IMR-90 (cell line): Measurements from ENCODE around the gene KRTAP2-1. TPM values are rescaled to one million over a fixed set of nuclear protein-coding genes. Genes with fewer than 3 reads are reported as not detected.

Source experiments
- ATAC-seq: fragments of 200-7000 bp; cut with Tn5 transposase; 2 replicates; pipeline ENCODE4 v1.9.1; 2020; ENCODE audit warnings: low read depth, mild to moderate bottlenecking, moderate library complexity
- BruUV-seq: library from RNA; stranded (reverse); fragments of 400-500 nt; replicated peaks from 2 replicates; lab custom pipeline; 2021; lab: Mats Ljungman, UMichigan
- CTCF ChIA-PET: fragments of 300-600 bp; formaldehyde crosslinking; extraction: SDS; loops from one replicate; lab custom pipeline; 2021; ENCODE audit warnings: antibody characterized with exemption; lab: Yijun Ruan, JAX
- POLR2A ChIA-PET: fragments of 300-600 bp; sonication (Branson Sonifier 250); formaldehyde crosslinking; loops from one replicate; lab custom pipeline; 2022; ENCODE audit warnings: antibody characterized with exemption; ENCODE audit not compliant: unreplicated experiment; lab: Charles Lee
- DNase-seq: peaks from one replicate; pipeline ENCODE4 v3.0.0; 2013
- H2AFZ ChIP-seq: replicated peaks from 2 replicates; pipeline ENCODE3; 2013; ENCODE audit warnings: low read length, mild to moderate bottlenecking; ENCODE audit not compliant: poor library complexity
- H2AK5ac ChIP-seq: 2 replicates; pipeline ENCODE4 v1.6.1; 2013; ENCODE audit warnings: low read depth, low read length, inconsistent platforms
- H2AK9ac ChIP-seq: replicated peaks from 2 replicates; pipeline ENCODE3; 2013; ENCODE audit warnings: mild to moderate bottlenecking, low read depth, low read length, moderate library complexity; ENCODE audit not compliant: poor library complexity
- H2BK120ac ChIP-seq: 2 replicates; pipeline ENCODE4 v1.6.1; 2013; ENCODE audit warnings: low read depth, low read length, inconsistent platforms
- H2BK15ac ChIP-seq: 3 replicates; pipeline ENCODE4 v1.6.1; 2013; ENCODE audit warnings: low read depth, low read length, inconsistent platforms
- H2BK20ac ChIP-seq: 2 replicates; pipeline ENCODE4 v1.6.1; 2013; ENCODE audit warnings: low read depth, mild to moderate bottlenecking, inconsistent platforms, low read length, moderate library complexity
- H2BK5ac ChIP-seq: 2 replicates; pipeline ENCODE4 v1.6.1; 2013; ENCODE audit warnings: mild to moderate bottlenecking, low read depth, low read length, inconsistent platforms; ENCODE audit not compliant: poor library complexity, severe bottlenecking
- H3K14ac ChIP-seq: replicated peaks from 2 replicates; pipeline ENCODE4 v1.6.1; 2013; ENCODE audit warnings: low read depth, low read length, inconsistent platforms
- H3K18ac ChIP-seq: 2 replicates; pipeline ENCODE4 v1.6.1; 2013; ENCODE audit warnings: low read depth, low read length, control low read depth
- H3K23ac ChIP-seq: 2 replicates; pipeline ENCODE4 v1.6.1; 2013; ENCODE audit warnings: low read depth, low read length, inconsistent platforms
- H3K27ac ChIP-seq: 2 replicates; pipeline ENCODE4 v1.5.1; 2013; ENCODE audit warnings: mild to moderate bottlenecking, control low read depth, low read length; ENCODE audit not compliant: insufficient read depth
- H3K27me3 ChIP-seq: 2 replicates; pipeline ENCODE4 v1.6.1; 2013; ENCODE audit warnings: low read length; ENCODE audit not compliant: control insufficient read depth, insufficient read depth
- H3K36me3 ChIP-seq: 2 replicates; pipeline ENCODE4 v1.6.1; 2013; ENCODE audit warnings: low read length, mixed read lengths; ENCODE audit not compliant: control insufficient read depth, insufficient read depth
- H3K4ac ChIP-seq: 2 replicates; pipeline ENCODE4 v1.6.1; 2013; ENCODE audit warnings: low read depth, low read length, inconsistent platforms
- H3K4me1 ChIP-seq: 2 replicates; pipeline ENCODE4 v1.6.1; 2013; ENCODE audit warnings: low read length, mixed read lengths; ENCODE audit not compliant: control insufficient read depth, insufficient read depth
- H3K4me2 ChIP-seq: 2 replicates; pipeline ENCODE4 v1.6.1; 2013; ENCODE audit warnings: low read depth, mild to moderate bottlenecking, control low read depth, low read length, moderate library complexity
- H3K4me3 ChIP-seq: 2 replicates; pipeline ENCODE4 v1.5.1; 2013; ENCODE audit warnings: low read depth, mild to moderate bottlenecking, control low read depth, low read length, moderate library complexity; ENCODE audit not compliant: insufficient read depth
- H3K56ac ChIP-seq: 2 replicates; pipeline ENCODE4 v1.6.1; 2013; ENCODE audit warnings: low read length, inconsistent platforms; ENCODE audit not compliant: insufficient read depth; ENCODE audit errors: extremely low read depth
- H3K79me1 ChIP-seq, 2 experiments: 2 replicates each; pipeline ENCODE4 v1.6.1; 2013; ENCODE audit warnings: low read length in 2 of 2, inconsistent platforms in 1 of 2, low read depth in 1 of 2
- H3K9ac ChIP-seq: 2 replicates; pipeline ENCODE4 v1.6.1; 2013; ENCODE audit warnings: low read depth, low read length, control low read depth
- H3K9me1 ChIP-seq: 2 replicates; pipeline ENCODE4 v1.6.1; 2013; ENCODE audit warnings: low read length, inconsistent platforms; ENCODE audit not compliant: insufficient read depth
- H3K9me3 ChIP-seq: 2 replicates; pipeline ENCODE4 v1.6.1; 2013; ENCODE audit warnings: low read length; ENCODE audit not compliant: control insufficient read depth, insufficient read depth
- H4K20me1 ChIP-seq: 2 replicates; pipeline ENCODE4 v1.6.1; 2013; ENCODE audit warnings: low read length, inconsistent platforms; ENCODE audit not compliant: insufficient read depth
- H4K5ac ChIP-seq: 2 replicates; pipeline ENCODE4 v1.6.1; 2013; ENCODE audit warnings: mild to moderate bottlenecking, low read depth, low read length, control low read depth
- H4K8ac ChIP-seq, 2 experiments: 2 replicates each; pipeline ENCODE4 v1.6.1; 2013; ENCODE audit warnings: low read depth in 2 of 2, low read length in 2 of 2, control low read depth in 1 of 2, inconsistent platforms in 1 of 2
- H4K91ac ChIP-seq: 2 replicates; pipeline ENCODE4 v1.6.1; 2013; ENCODE audit warnings: low read depth, low read length, inconsistent platforms; ENCODE audit not compliant: insufficient read depth
- CHD1 ChIP-seq: IDR thresholded peaks from 2 replicates; pipeline ENCODE4 v1.6.1; 2012; ENCODE audit warnings: low read depth, low read length, improper control_type of control experiment
- FOS ChIP-seq: fragments of 150-350 bp; IDR thresholded peaks from 2 replicates; pipeline ENCODE4 v1.6.1; 2016; ENCODE audit warnings: low read depth, low read length
- MAZ ChIP-seq: IDR thresholded peaks from 2 replicates; pipeline ENCODE4 v1.6.1; 2012; ENCODE audit warnings: low read depth, mild to moderate bottlenecking, low read length, improper control_type of control experiment, moderate library complexity, borderline replicate concordance
- MXI1 ChIP-seq: IDR thresholded peaks from 2 replicates; pipeline ENCODE4 v1.6.1; 2012; ENCODE audit warnings: low read depth, mild to moderate bottlenecking, low read length, moderate library complexity, borderline replicate concordance
- NFE2L2 ChIP-seq: fragments of 150-350 bp; IDR thresholded peaks from 2 replicates; pipeline ENCODE4 v1.6.1; 2016; ENCODE audit warnings: low read depth, mild to moderate bottlenecking, low read length
- RAD21 ChIP-seq: IDR thresholded peaks from 2 replicates; pipeline ENCODE4 v1.6.1; 2012; ENCODE audit warnings: low read length, improper control_type of control experiment
- RCOR1 ChIP-seq: IDR thresholded peaks from 2 replicates; pipeline ENCODE4 v1.6.1; 2012; ENCODE audit warnings: mild to moderate bottlenecking, low read length, improper control_type of control experiment; ENCODE audit not compliant: insufficient replicate concordance
- RFX5 ChIP-seq: IDR thresholded peaks from 2 replicates; pipeline ENCODE4 v1.8.0; 2012; ENCODE audit warnings: low read depth, mild to moderate bottlenecking, low read length, moderate library complexity
- SMC3 ChIP-seq: fragments of 150-350 bp; IDR thresholded peaks from 2 replicates; pipeline ENCODE4 v1.6.1; 2016; ENCODE audit warnings: low read depth, mild to moderate bottlenecking, antibody characterized with exemption, low read length, moderate library complexity
- USF2 ChIP-seq: fragments of 150-350 bp; IDR thresholded peaks from 2 replicates; pipeline ENCODE4 v1.6.1; 2017; ENCODE audit warnings: mild to moderate bottlenecking, antibody characterized with exemption, low read length, low read depth
- WGBS, 2 experiments: methylation state at CpG; one replicate each; pipeline versions ENCODE4 v1.1.5 to v1.1.7; 2013; ENCODE audit warnings: missing lambda C conversion rate in 2 of 2; ENCODE audit not compliant: insufficient read length in 1 of 2; ENCODE audit errors: extremely low coverage in 2 of 2; 5-methylcytosine and 5-hydroxymethylcytosine counted together
- dilution Hi-C: fragments of 300-500 bp; cut with HindIII; formaldehyde crosslinking; loops from one replicate; pipeline ENCODE4 v1.14.3; 2018; ENCODE audit warnings: low sequenced_read_pairs; ENCODE audit not compliant: unreplicated experiment
- in situ Hi-C: fragments of 300-500 bp; cut with MboI; formaldehyde crosslinking; loops from 3 replicates; pipeline ENCODE4 v1.14.3; 2019; ENCODE audit warnings: low sequenced_read_pairs, inconsistent platforms, mixed read lengths
- intact Hi-C: fragments of 100-400 bp; cut with micrococcal nuclease; formaldehyde crosslinking; loops from 2 replicates; pipeline ENCODE4 v1.10.0; 2022
- polyA plus RNA-seq, 3 experiments: library from polyadenylated mRNA; depleted of rRNA; stranded (reverse); fragments of >200 nt; gene quantifications; 2 replicates each; pipeline ENCODE4 v1.2.3, GENCODE V29; 2012; ENCODE audit warnings: low replicate concordance in 1 of 3
- total RNA-seq: library from RNA; depleted of rRNA; stranded (reverse); fragments of >200 nt; gene quantifications from 2 replicates; pipeline ENCODE4 v1.2.3, GENCODE V29; 2012
- TF ChIP-seq, protein P1 (sequence below): conservative IDR thresholded peaks from 2 replicates; pipeline ENCODE4 v1.5.1; 2012; ENCODE audit warnings: mild to moderate bottlenecking, low read depth, low read length, improper control_type of control experiment
- TF ChIP-seq, protein P2 (sequence below): fragments of 150-350 bp; IDR thresholded peaks from 2 replicates; pipeline ENCODE4 v1.6.1; 2016; ENCODE audit warnings: low read depth, mild to moderate bottlenecking, low read length, moderate library complexity, borderline replicate concordance

Gene KRTAP2-1
- total and polyA plus RNA-seq, 2 of the 4 experiments (the other 2 are of a cell fraction): not detected

DNA sequence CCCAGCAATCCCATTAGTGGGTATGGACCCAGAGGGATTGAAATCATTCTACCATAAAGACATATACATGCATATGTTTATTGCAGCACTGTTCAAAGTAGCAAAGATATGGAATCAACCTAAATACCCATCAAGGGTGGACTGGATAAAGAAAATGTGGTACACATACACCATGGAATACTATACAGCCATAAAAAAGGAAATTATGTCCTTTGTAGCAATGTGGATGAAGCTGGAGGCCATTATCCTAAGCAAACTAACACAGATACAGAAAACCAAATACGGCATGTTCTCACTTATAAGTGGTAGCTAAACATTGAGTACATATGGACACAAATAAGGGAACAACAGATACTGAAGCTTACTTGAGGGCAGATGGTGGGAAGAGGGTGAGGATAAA is 10.4 kb upstream of the KRTAP2-1 start:
- Histone ChIP-seq H3K36me3 (no peaks in the 10 kb centered on the region), H3K9ac (no peak overlapping the region), H3K23ac (no peak overlapping the region), H2AK9ac (no peak overlapping the region), H2AFZ (no peak overlapping the region), H3K4me2 (no peak overlapping the region), H3K4ac (peak overlapping the region; percentile 34; the same call in 1 of the 2 replicates), H4K91ac (no peak overlapping the region), H2BK5ac (peak overlapping the region; percentile 26), H3K14ac (no peak overlapping the region; the same call in 1 of the 2 replicates), H2BK20ac (peak overlapping the region; percentile 38; the same call in 1 of the 2 replicates), H3K9me3 (no peaks in the 10 kb centered on the region), H3K27ac (no peak overlapping the region), H3K9me1 (peaks cover 2% of the 10 kb centered on the region; the same call in 1 of the 2 replicates), H3K4me1 (peaks cover 16% of the 10 kb centered on the region), H2AK5ac (peak overlapping the region; percentile 72), H3K79me1 (no peaks in the 10 kb centered on the region), H4K20me1 (no peaks in the 10 kb centered on the region), H4K5ac (no peak overlapping the region), H2BK15ac (peak overlapping the region; percentile 45; the same call in 1 of the 3 replicates), H3K4me3 (no peak overlapping the region), H4K8ac (peak overlapping the region in 1 of 2 experiments; percentile 21; a peak in 1 of 4 replicates), H3K18ac (peak overlapping the region; percentile 40; the same call in 1 of the 2 replicates), H3K27me3 (no peaks in the 10 kb centered on the region), H3K56ac (no peak overlapping the region), H2BK120ac (peak overlapping the region; percentile 95; the same call in 1 of the 2 replicates)
- intact Hi-C loops: loop anchor here (5.0 kb wide), 1 partner anchor 100 kb away; no protein-coding TSS in a partner anchor
- no CpG with 5 or more reads among the region's 1 CpG for WGBS, 2 experiments
- no TSS peak for BruUV-seq
- no peak for TF ChIP-seq SMC3
- TF ChIP-seq RFX5: no peak
- TF ChIP-seq MXI1: no peak
- no peak for TF ChIP-seq MAZ
- TF ChIP-seq FOS: no peak
- no peak for TF ChIP-seq NFE2L2
- TF ChIP-seq USF2: no peak
- no peak for TF ChIP-seq RCOR1
- no peak for TF ChIP-seq CHD1
- TF ChIP-seq, protein P1, sequence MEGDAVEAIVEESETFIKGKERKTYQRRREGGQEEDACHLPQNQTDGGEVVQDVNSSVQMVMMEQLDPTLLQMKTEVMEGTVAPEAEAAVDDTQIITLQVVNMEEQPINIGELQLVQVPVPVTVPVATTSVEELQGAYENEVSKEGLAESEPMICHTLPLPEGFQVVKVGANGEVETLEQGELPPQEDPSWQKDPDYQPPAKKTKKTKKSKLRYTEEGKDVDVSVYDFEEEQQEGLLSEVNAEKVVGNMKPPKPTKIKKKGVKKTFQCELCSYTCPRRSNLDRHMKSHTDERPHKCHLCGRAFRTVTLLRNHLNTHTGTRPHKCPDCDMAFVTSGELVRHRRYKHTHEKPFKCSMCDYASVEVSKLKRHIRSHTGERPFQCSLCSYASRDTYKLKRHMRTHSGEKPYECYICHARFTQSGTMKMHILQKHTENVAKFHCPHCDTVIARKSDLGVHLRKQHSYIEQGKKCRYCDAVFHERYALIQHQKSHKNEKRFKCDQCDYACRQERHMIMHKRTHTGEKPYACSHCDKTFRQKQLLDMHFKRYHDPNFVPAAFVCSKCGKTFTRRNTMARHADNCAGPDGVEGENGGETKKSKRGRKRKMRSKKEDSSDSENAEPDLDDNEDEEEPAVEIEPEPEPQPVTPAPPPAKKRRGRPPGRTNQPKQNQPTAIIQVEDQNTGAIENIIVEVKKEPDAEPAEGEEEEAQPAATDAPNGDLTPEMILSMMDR: no peak
- TF ChIP-seq RAD21: no peak
- TF ChIP-seq, protein P2, sequence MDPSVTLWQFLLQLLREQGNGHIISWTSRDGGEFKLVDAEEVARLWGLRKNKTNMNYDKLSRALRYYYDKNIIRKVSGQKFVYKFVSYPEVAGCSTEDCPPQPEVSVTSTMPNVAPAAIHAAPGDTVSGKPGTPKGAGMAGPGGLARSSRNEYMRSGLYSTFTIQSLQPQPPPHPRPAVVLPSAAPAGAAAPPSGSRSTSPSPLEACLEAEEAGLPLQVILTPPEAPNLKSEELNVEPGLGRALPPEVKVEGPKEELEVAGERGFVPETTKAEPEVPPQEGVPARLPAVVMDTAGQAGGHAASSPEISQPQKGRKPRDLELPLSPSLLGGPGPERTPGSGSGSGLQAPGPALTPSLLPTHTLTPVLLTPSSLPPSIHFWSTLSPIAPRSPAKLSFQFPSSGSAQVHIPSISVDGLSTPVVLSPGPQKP: no peak
- ChIA-PET CTCF (no interaction called here), POLR2A (interaction anchor here (0.6 kb wide), 1 partner anchor 410 kb away, joined by 12 read pairs; no protein-coding TSS in a partner anchor)
- no peak for DNase-seq
- in situ Hi-C loops: no loop called here
- no peak for ATAC-seq
- dilution Hi-C loops: no loop called here
